ENCODE measurements around the gene TBCD.
A peak's percentile ranks its signal among the peaks of the same experiment; 100 is the strongest.

The TBCD gene

DNA sequence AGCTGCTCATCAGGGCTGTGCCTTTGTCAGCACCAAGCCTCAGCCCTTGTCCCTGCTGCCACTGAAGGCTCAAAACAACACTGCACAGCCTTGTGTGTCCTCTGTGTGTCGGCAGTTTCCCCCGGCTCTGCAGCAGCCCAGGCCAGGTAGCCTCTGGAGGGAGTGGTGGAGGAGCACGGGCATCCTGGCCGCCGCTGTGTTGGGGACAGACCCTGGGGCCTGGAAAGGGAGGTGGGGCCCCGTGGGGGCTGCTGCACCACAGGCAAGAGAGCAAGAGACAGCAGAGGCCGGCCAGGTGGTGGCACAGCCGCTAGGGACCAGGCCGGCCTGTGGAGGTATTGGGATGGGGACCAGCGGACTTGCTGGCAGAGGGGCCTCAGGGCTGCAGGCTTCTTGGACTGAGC lies 184.9 kb downstream of the TBCD start:
- Histone ChIP-seq H3K36me3 (peaks cover 18% of the 10 kb centered on the region), H3K4me3 (ENCODE audit: low read depth, low read length) (no peak overlapping the region), H3K4me1 (no peaks in the 10 kb centered on the region), H3K9me3 (no peaks in the 10 kb centered on the region), H3K27me3 (no peaks in the 10 kb centered on the region)
- DNase-seq: peak; percentile 4
- TF ChIP-seq, protein P1, sequence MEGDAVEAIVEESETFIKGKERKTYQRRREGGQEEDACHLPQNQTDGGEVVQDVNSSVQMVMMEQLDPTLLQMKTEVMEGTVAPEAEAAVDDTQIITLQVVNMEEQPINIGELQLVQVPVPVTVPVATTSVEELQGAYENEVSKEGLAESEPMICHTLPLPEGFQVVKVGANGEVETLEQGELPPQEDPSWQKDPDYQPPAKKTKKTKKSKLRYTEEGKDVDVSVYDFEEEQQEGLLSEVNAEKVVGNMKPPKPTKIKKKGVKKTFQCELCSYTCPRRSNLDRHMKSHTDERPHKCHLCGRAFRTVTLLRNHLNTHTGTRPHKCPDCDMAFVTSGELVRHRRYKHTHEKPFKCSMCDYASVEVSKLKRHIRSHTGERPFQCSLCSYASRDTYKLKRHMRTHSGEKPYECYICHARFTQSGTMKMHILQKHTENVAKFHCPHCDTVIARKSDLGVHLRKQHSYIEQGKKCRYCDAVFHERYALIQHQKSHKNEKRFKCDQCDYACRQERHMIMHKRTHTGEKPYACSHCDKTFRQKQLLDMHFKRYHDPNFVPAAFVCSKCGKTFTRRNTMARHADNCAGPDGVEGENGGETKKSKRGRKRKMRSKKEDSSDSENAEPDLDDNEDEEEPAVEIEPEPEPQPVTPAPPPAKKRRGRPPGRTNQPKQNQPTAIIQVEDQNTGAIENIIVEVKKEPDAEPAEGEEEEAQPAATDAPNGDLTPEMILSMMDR (IDR thresholded peaks at IDR 0.05; ENCODE audit: low read depth, low read length): no peak

GRCh38 chr17:82937411-82938371 lies 185.8 kb downstream of the TBCD start:
- peaks cover 25% of the 10 kb centered on the region for H3K36me3 ChIP-seq
- H3K27me3 ChIP-seq: no peaks in the 10 kb centered on the region
- peak; percentile 4 for DNase-seq
- H3K9me3 ChIP-seq: no peaks in the 10 kb centered on the region; the same call in 1 of the 2 replicates
- no peak overlapping the region for H3K4me3 ChIP-seq (ENCODE audit: low read depth, low read length)
- TF ChIP-seq, protein P1 (IDR thresholded peaks at IDR 0.05; ENCODE audit: low read depth, low read length): no peak
- H3K4me1 ChIP-seq: no peaks in the 10 kb centered on the region

DNA sequence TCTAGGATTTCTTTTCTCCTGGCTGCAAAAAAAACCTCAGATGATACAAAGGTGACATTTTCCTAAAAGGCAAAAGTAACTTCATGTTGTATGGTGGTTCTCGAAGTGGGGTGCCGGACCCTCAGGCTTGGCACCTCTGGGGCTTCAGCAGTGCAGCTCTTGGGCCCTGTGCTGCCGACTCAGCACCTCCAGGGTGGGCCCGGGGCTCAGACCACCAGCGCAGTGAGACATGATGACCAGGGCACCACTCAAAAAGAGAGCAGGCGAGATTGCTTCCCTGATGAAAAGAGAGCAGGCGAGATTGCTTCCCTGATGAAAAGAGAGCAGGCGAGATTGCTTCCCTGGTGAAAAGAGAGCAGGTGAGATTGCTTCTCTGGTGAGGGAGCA lies 186.6 kb downstream of the TBCD start:
- TF ChIP-seq, protein P1 (IDR thresholded peaks at IDR 0.05; ENCODE audit: low read depth, low read length): no peak
- Histone ChIP-seq H3K4me1 (no peaks in the 10 kb centered on the region), H3K4me3 (ENCODE audit: low read depth, low read length) (no peak overlapping the region), H3K27me3 (no peaks in the 10 kb centered on the region), H3K36me3 (peaks cover 26% of the 10 kb centered on the region), H3K9me3 (no peaks in the 10 kb centered on the region; the same call in 1 of the 2 replicates)
- no peak for DNase-seq

- DNase-seq: peak; percentile 4
- H3K4me3 ChIP-seq (ENCODE audit: low read depth, low read length): no peak overlapping the region
- TF ChIP-seq, protein P1 (IDR thresholded peaks at IDR 0.05; ENCODE audit: low read depth, low read length): no peak
- H3K9me3 ChIP-seq: no peaks in the 10 kb centered on the region; the same call in 1 of the 2 replicates
- no peaks in the 10 kb centered on the region for H3K27me3 ChIP-seq
- H3K36me3 ChIP-seq: peaks cover 26% of the 10 kb centered on the region
- H3K4me1 ChIP-seq: no peaks in the 10 kb centered on the region
Observed at GRCh38 chr17:82938873-82939620, 187.2 kb downstream of the TBCD start.

DNA sequence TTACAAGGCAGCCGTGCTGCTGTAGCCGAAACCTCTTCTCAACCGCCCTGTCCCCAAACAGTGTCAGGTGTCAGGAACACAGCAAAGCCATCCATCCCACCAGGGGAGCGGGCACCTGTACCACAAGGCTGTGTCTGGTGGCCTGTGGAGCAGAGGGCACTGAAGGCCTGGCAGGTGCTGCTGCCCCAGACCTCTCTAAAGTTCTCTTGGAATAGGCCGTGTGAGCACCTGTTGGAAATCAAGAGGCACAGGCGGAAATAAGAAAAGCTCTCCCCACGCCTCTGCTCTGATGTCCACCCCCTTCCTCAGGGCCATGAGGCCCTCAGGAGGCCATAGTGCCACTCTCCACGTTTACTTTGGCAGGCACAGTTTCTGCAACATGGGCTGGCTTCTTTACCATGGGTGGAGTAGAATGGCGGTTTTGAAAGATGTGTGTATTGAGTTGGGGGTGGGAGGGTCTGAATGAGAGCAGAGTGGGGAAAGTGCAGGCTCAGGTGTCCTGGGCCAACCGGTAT lies 187.8 kb downstream of the TBCD start:
- no peaks in the 10 kb centered on the region for H3K27me3 ChIP-seq
- no peaks in the 10 kb centered on the region; the same call in 1 of the 2 replicates for H3K9me3 ChIP-seq
- TF ChIP-seq, protein P1 (IDR thresholded peaks at IDR 0.05; ENCODE audit: low read depth, low read length): no peak
- H3K4me1 ChIP-seq: no peaks in the 10 kb centered on the region
- peaks cover 26% of the 10 kb centered on the region for H3K36me3 ChIP-seq
- no peak for DNase-seq
- no peak overlapping the region for H3K4me3 ChIP-seq (ENCODE audit: low read depth, low read length)
